Germinal center (tissue), 1 donor: ENCODE measurements around the gene VGLL2.

Experiments
- DNase-seq: peaks from one replicate; pipeline ENCODE4 v3.0.0; 2012; ENCODE audit warnings: mixed read lengths, low spot score

The VGLL2 gene

GRCh38 chr6:117268924-117269323 lies 3.6 kb downstream of the VGLL2 start:
- DNase-seq: no peak

DNA sequence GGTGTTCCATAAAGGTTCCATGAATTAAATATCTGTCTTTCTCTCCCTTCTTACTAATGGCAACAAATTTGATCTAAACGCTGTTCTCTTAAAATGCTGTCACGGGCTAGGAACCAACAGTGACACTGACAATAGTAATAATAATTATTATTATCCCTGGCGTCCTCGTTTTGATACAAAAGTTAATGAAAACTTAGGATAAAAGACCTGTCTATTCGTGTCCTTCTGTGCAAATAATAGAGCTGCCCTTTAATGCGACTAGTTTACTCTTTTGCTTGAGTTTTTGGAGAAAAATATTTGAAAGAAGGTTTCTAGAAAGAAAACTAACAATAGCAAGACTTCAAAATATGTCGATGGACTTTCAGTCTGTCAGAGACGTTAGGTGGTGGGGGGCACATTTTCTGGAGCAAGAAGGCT lies 4.3 kb downstream of the VGLL2 start:
- DNase-seq: no peak

- DNase-seq: no peak
Measured at GRCh38 chr6:117270055-117270842, 4.9 kb downstream of the VGLL2 start.

DNA sequence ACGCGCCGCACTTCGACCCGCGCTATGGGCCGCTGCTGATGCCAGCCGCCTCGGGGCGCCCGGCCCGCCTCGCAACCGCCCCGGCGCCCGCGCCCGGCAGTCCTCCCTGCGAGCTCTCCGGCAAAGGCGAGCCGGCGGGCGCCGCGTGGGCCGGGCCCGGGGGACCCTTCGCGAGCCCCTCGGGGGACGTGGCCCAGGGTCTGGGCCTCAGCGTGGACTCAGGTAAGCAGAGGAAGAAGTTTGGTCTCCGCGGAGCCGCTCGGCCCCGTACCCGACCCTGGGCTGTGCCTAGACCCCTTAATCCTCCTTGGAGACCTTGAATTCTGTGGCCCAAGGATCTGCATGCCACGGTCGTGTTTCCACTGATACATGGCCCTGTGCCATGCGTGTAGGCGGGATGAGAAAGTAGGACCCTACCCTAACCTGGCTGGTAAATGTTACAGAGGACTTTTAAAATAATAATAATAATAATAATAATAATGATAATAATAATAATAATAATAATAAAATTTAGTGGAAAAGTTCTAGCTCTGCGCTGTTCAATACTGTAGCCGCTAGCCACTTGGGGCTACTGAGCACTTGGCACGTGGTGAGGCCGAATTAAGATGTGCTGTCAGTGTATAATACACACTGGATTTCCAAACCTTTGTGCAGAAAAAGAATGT lies 5.6 kb downstream of the VGLL2 start:
- no peak for DNase-seq

- DNase-seq: no peak
Measured at GRCh38 chr6:117272032-117272866, 6.9 kb downstream of the VGLL2 start.

DNA sequence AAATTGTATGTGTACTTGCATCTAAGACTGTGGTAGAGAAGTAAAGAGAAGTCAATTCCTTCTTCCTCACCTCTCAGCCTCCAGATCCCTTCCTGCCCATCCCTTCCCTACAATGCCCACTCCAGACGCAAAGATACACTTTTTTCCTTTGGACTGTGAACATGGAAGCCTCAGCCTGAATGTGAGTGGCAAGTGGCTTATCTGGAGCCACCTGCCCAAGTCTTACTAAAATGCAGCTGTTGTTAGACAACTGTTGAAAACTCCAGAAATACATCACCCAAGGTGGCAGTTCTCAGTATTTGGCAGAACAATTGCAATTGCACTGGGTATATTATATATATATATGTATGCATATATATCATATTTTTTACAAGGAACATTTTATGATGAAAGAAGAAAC lies 7.5 kb downstream of the VGLL2 start:
- DNase-seq: no peak

- DNase-seq: no peak
Measured at GRCh38 chr6:117275205-117275604, 9.8 kb downstream of the VGLL2 start.

DNA sequence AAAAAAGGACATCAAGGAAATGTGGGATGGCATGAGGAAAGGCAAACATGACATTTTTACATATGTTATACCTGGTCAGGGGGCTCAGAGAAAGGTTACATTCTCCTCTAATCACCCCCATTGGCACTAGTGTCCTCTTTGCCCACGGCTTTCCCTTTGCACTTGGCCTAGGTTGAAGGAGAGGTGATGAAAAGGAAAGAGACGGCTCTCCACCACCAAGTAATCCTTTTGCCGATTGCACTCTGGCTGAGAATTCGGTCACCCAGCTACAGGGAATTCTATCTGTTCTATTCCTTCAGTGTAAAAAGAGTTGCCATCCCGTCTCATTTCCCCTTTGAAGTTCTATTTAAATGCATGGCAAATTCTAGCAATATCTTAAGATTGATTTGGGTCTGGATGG lies 10.4 kb downstream of the VGLL2 start:
- no peak for DNase-seq

DNA sequence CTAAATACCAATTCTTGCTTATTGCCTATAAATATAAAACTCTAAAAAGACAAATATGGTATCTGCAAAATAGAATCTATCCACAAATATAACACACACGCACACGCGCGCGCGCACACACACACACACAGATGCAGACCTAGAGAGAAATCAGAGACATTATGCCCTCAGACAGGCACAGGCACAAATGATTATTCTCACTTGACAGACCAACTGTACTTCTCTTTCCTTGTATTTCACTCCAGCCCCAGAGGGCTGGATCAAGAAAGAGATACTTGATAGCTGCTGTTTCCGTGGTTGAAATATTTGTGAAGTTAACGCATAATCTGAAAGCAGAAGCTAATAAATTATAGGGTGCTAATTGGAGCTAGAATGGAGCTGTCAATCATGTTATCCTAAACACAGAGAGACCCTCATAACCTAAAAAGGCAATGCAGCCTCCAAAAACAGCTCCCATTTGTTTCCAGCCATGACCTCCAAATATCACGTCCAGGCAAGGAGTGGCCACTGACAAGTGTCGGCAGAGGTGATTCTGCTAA lies 11.5 kb downstream of the VGLL2 start:
- DNase-seq: no peak

DNA sequence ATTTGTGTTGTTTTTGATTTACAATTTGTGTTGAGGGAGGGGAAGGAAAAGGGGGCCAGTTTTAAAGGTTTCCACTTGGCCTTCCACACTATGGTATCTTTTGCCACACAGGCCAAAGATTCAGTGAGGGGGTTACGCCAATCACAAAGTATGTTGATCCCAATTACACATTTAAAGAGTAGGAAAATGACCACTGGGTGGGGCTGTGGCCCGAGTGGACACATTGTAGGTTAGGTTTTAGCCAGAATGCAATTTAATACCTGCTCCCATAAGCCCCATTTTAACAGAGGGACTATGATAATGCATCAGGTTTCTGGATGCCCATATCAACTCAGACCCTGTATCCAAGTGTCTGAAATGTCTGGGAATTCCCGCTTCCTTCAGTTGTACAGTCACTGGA lies 15.6 kb downstream of the VGLL2 start:
- no peak for DNase-seq

DNA sequence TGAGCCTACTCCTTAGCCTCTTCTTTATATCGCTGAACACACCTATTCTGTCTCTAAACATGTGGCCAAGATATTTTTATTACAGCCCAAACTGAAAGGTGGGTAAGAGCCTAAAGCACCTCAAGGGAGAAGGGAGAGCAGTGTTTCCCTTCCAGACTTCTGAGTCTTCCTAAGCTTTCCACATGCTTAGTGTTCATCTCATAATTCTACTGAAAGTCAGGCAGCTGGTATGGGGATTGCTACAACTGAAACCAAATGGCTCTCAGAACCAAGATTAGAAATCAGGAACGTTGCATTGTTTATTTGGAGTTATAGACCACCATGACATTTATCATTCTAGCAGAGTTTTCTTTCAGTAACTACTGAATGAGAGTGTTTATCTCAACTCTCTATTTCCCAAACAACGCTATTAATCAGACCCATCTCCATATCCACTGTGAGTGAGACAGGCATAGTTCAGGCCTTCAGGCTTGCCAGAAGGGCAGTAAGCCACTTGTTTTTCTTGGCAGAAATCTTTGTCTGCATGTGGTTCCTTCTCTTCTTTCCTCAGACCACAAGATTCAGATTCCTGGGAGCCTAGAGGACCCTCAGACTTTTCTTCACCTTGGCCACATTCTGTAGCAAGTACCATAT lies 22.8 kb downstream of the VGLL2 start:
- DNase-seq: no peak

DNA sequence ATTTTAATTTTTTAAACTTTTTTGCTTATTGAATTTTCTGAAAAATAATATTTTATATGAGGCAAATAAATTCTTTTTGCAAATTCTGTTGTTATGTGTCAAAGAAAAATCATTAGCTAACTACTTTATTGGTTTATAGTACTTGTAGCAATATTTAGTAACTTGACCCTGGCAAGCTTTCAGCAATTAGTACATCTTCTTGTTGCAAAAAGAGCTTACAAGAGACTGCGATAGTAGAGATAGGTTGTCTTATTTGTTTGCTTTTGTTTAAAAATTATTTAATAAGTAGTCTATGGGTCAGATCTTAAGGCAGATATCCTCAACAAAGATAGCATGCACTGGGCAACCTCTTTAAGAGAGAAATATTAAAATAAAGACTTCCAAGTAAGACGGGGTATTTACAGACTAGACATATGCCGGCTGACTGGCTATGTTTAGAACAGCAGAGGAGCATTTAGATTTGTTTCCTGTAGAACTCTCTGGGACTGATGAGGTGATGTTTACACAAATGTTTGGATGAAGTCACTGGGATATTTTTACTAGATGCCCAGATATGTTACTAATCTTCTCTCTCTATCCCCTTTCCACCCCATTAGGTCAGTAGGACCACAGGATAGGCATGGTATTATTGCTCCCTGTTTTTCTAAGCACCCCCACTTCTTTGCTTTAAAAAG lies 25.0 kb downstream of the VGLL2 start:
- no peak for DNase-seq

GRCh38 chr6:117298941-117299340 lies 33.6 kb downstream of the VGLL2 start:
- no peak for DNase-seq

GRCh38 chr6:117303323-117303722 lies 38.0 kb downstream of the VGLL2 start:
- no peak for DNase-seq

DNA sequence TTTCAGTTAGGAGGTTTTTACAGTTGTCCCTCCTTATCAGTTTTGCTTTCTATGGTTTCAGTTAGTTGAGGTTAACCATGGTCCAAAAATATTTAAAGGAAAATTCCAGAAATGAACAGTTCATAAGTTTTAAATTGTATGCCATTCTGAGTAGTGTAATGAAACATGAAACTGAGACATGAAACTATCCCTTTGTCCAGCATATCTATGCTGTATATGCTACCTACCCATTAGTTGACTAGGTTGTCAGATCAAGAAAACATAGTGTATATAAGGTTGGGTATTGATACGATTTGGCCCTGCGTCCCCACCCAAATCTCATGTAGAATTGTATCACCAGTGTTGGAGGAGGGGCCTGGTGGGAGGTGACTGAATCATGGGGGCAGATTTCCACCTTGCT lies 39.1 kb downstream of the VGLL2 start:
- DNase-seq: no peak

- DNase-seq: no peak
Measured at GRCh38 chr6:117306227-117306790, 41.0 kb downstream of the VGLL2 start.

DNA sequence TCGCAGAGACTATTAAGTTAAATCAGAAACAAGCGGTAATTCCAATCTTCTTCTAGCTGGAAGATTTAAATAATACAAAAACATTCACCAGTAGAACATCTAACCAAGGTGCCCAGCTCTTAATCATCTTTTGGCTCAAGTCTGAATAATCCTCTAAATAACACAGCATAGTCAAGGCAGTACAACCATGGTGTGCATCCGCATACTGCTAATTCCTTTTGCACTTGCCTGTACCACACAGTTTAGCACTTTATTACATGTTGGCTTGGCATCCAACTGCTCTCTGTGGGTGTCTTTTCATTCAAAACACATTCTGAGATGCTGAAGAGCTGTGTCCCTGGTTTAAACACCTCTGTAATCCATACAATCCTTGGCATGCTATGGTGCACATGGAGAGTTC lies 42.3 kb downstream of the VGLL2 start:
- DNase-seq: no peak

- no peak for DNase-seq
Measured at GRCh38 chr6:117309069-117309468, 43.7 kb downstream of the VGLL2 start.

- DNase-seq: no peak
Measured at GRCh38 chr6:117309611-117310010, 44.3 kb downstream of the VGLL2 start.

GRCh38 chr6:117311310-117311709 lies 46.0 kb downstream of the VGLL2 start:
- DNase-seq: no peak

DNA sequence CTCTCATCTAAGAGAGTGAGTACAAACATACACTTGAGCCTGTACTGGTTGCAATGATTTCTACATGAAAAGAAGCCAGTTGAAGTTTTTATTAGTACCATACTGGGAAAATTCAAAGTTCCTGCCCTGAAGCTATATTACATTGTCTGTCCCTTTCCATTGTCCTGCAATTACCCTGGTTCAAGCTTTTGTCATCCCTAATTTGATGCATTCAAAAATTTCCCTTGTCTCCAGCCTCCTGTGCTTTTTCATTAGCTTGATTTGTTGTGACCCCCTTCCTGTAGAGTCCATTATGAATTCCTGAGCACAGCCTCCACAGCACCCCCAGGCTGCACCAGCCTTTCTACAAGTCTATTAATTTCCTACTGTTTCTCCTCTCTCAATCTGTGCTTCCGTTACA lies 46.4 kb downstream of the VGLL2 start:
- no peak for DNase-seq
